ENCODE results near the gene HBE1.

The HBE1 gene

GRCh38 chr11:5233307-5233706 lies 36.4 kb downstream of the HBE1 start:
- no peak for DNase-seq (ENCODE audit: low spot score)

DNA sequence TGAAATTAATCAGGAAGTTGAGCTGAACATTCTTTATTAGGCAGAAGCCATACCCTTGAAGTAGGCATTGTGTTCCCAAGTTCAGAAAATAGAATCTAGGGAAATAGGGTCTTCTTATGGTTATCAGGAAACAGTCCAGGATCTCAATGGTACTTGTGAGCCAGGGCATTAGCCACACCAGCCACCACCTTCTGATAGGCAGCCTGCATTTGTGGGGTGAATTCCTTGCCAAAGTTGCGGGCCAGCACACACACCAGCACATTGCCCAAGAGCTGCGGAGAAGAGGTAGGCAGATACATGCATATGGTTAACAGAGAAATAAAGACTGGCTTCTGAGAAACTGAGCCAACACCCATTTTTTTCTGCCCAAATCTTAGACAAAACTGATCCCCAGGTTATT lies 36.9 kb downstream of the HBE1 start:
- no peak for DNase-seq (ENCODE audit: low spot score)

DNA sequence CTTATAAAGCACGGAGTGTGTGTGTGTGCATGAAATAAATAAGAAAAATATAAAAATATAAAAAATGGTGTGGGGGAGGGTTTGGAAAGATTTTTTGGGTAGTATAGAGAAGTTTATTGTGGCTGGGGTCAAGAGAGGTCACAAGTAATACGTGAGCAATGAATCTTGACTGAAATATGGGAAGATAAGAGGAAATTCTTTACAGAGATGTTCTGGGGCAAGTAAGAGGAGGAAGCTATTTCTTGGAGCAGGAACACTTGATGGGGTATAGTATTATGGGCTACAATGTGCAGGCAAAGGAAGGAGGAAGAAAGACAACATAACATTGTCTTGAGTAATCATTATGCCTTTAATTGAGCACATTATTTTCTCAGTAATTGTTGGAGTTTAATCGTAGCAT lies 37.6 kb downstream of the HBE1 start:
- DNase-seq (ENCODE audit: low spot score): no peak

DNA sequence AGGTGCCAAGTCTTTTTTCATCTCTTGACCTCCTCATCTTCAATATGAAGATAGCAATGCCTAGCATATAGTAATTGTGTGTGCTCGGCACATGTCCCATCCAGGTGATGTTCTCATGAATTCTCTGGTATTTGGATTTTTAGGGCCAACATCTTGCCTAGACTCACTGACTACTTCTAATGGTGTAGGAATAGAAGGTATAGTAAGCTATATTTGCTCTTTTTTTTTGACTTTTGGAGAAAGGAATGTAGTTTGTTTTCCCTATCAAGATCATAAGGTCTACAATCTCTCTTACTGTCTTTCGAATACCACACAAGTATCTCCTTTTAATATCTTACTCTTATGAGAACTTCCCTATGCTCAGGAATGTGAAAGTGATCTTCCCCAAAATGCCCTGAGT lies 38.6 kb downstream of the HBE1 start:
- no peak for DNase-seq (ENCODE audit: low spot score)

DNA sequence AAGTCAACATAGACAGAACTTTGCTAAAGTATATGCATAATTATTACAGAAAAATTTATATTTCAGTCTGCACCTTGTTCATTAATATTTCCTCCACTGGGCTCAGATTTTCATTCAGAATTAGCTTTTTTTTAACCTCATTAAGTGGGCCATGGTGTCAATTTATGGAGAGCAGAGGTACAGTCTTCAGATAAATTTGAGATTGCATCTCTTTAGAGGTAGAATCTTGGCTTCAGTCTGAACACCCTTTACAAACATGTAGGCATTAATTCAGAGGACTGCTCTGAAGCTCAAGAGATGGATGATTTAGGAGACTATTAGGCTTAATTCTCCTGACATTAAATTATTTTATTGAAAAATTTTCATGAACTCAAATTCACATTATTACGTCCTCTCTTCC lies 39.5 kb downstream of the HBE1 start:
- DNase-seq (ENCODE audit: low spot score): no peak

GRCh38 chr11:5229796-5230195 lies 39.9 kb downstream of the HBE1 start:
- DNase-seq (ENCODE audit: low spot score): no peak

DNA sequence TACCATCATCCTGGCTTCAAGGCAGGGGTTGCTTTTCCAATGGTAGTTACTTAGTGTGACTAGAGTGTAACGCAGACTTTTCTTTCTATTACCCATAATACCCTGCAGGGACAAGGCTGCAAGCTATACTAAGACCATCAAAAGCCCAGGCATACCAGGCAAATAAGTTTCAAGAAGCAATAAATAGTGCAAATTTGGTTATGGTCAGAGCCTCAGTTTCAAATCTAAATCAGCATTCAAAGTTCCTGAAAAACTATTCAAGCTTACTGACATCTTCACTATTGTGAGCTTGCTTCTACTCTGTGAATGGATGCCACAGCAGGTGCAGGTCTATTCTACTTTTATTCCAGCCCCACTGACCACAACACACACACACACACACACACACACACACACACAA lies 40.4 kb downstream of the HBE1 start:
- no peak for DNase-seq (ENCODE audit: low spot score)

GRCh38 chr11:5228124-5228523 lies 41.6 kb downstream of the HBE1 start:
- no peak for DNase-seq (ENCODE audit: low spot score)

DNA sequence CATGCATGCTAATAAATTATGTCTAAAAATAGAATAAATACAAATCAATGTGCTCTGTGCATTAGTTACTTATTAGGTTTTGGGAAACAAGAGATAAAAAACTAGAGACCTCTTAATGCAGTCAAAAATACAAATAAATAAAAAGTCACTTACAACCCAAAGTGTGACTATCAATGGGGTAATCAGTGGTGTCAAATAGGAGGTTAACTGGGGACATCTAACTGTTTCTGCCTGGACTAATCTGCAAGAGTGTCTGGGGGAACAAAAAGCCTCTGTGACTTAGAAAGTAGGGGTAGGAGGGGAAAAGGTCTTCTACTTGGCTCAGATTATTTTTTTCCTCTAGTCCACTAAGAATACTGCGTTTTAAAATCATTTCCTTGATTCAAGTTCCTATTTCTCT lies 42.1 kb downstream of the HBE1 start:
- DNase-seq (ENCODE audit: low spot score): no peak

- DNase-seq (ENCODE audit: low spot score): no peak
Measured at GRCh38 chr11:5226732-5227310, 42.9 kb downstream of the HBE1 start, which contains the start of gene HBB. TSS of gene HBB (minus strand) at chr11:5227071. CDS start at chr11:5227021, 50 bp downstream.

GRCh38 chr11:5225480-5225871 lies 44.3 kb downstream of the HBE1 start:
- DNase-seq (ENCODE audit: low spot score): no peak

DNA sequence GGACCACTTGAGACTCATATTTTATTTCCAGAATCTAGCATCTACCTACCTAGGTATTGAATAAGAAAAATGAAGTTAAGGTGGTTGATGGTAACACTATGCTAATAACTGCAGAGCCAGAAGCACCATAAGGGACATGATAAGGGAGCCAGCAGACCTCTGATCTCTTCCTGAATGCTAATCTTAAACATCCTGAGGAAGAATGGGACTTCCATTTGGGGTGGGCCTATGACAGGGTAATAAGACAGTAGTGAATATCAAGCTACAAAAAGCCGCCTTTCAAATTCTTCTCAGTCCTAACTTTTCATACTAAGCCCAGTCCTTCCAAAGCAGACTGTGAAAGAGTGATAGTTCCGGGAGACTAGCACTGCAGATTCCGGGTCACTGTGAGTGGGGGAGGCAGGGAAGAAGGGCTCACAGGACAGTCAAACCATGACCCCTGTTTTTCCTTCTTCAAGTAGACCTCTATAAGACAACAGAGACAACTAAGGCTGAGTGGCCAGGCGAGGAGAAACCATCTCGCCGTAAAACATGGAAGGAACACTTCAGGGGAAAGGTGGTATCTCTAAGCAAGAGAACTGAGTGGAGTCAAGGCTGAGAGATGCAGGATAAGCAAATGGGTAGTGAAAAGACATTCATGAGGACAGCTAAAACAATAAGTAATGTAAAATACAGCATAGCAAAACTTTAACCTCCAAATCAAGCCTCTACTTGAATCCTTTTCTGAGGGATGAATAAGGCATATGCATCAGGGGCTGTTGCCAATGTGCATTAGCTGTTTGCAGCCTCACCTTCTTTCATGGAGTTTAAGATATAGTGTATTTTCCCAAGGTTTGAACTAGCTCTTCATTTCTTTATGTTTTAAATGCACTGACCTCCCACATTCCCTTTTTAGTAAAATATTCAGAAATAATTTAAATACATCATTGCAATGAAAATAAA lies 44.9 kb downstream of the HBE1 start:
- no peak for DNase-seq (ENCODE audit: low spot score)

- DNase-seq (ENCODE audit: low spot score): no peak
Measured at GRCh38 chr11:5223686-5224085, 46.1 kb downstream of the HBE1 start.

GRCh38 chr11:5223146-5223545 lies 46.6 kb downstream of the HBE1 start:
- DNase-seq (ENCODE audit: low spot score): no peak
